HCT116 (cell line): Measurements from ENCODE around the gene CYP4F11. TPM values are rescaled to one million over a fixed set of nuclear protein-coding genes. Genes with fewer than 3 reads are reported as not detected.

Experiments
- ATAC-seq: fragments of 200-7000 bp; cut with Tn5 transposase; 2 replicates; pipeline ENCODE4 v1.9.1; 2020; ENCODE audit warnings: mild to moderate bottlenecking, moderate library complexity
- BruUV-seq: library from RNA; stranded (reverse); fragments of 400-500 nt; replicated peaks from 2 replicates; lab custom pipeline; 2021; lab: Mats Ljungman, UMichigan
- CTCF ChIA-PET: fragments of 300-600 bp; sonication (Branson Sonifier 250); formaldehyde crosslinking; loops from one replicate; lab custom pipeline; 2021; ENCODE audit warnings: antibody characterized with exemption; lab: Charles Lee
- POLR2A ChIA-PET: fragments of 300-600, 350-600 bp; sonication (Branson Sonifier 250); formaldehyde crosslinking; loops from one replicate; lab custom pipeline; 2021; ENCODE audit warnings: antibody characterized with exemption; lab: Charles Lee
- RAD21 ChIA-PET, 2 experiments: fragments of 300-600 bp; sonication (Branson Sonifier 250); formaldehyde crosslinking; loops; one replicate each; lab custom pipeline; 2023; ENCODE audit warnings: low total read pairs in 2 of 2; ENCODE audit not compliant: uncharacterized antibody in 2 of 2, unreplicated experiment in 2 of 2, low non-redundant PET in 1 of 2; lab: Charles Lee
- DNase-seq: peaks from one replicate; pipeline ENCODE4 v3.0.0-alpha.2; 2010; ENCODE audit warnings: low read depth, low spot score
- H2AFZ ChIP-seq: fragments of 200-600 bp; shearing (Covaris generic), sonication (generic); 2 replicates; pipeline ENCODE4 v1.6.1; 2017; ENCODE audit warnings: low read depth, mixed run types, mixed read lengths, antibody characterized with exemption, low read length; ENCODE audit not compliant: poor library complexity, severe bottlenecking
- H3K27ac ChIP-seq: 2 replicates; pipeline ENCODE4 v1.5.1; 2012; ENCODE audit warnings: low read depth, low read length
- H3K27me3 ChIP-seq: fragments of 200-600 bp; sonication (generic); 2 replicates; pipeline ENCODE4 v1.6.1; 2016; ENCODE audit warnings: mixed run types, low read length, mixed read lengths; ENCODE audit not compliant: insufficient read depth
- H3K36me3 ChIP-seq, 2 experiments: fragments of 200-500 bp in 1 of 2; fragments of 200-600 bp in 1 of 2; sonication (Bioruptor generic) in 1 of 2; sonication (generic) in 1 of 2; 2 replicates each; pipeline versions ENCODE4 v1.5.1 to v1.6.1; 2014 to 2016; ENCODE audit warnings: low read length in 2 of 2, inconsistent platforms in 1 of 2, mixed read lengths in 1 of 2, mixed run types in 1 of 2; ENCODE audit not compliant: insufficient read depth in 2 of 2, control insufficient read depth in 1 of 2
- H3K4me1 ChIP-seq, 2 experiments: fragments of 200-600 bp in 1 of 2; sonication (generic) in 1 of 2; 2 replicates each; pipeline versions ENCODE4 v1.5.1 to v1.6.1; 2012 to 2017; ENCODE audit warnings: low read length in 2 of 2, inconsistent platforms in 1 of 2, mild to moderate bottlenecking in 1 of 2, mixed read lengths in 1 of 2, mixed run types in 1 of 2, moderate library complexity in 1 of 2; ENCODE audit not compliant: insufficient read depth in 2 of 2, control insufficient read depth in 1 of 2
- H3K4me2 ChIP-seq: fragments of 200-600 bp; sonication (generic); 2 replicates; pipeline ENCODE4 v1.6.1; 2017; ENCODE audit warnings: mixed run types, low read length, mixed read lengths
- H3K4me3 ChIP-seq, 2 experiments: fragments of 200-600 bp in 1 of 2; sonication (generic) in 1 of 2; replicated peaks in 1 of 2; 2 replicates each; pipeline ENCODE4 v1.5.1; 2011 to 2016; ENCODE audit warnings: low read length in 2 of 2, control low read depth in 1 of 2, low read depth in 1 of 2, mild to moderate bottlenecking in 1 of 2, mixed read lengths in 1 of 2, mixed run types in 1 of 2
- H3K79me2 ChIP-seq: fragments of 200-600 bp; sonication (generic); 2 replicates; pipeline ENCODE4 v1.6.1; 2017; ENCODE audit warnings: mild to moderate bottlenecking, mixed run types, low read length, moderate library complexity, mixed read lengths; ENCODE audit not compliant: insufficient read depth
- H3K9ac ChIP-seq: fragments of 200-600 bp; sonication (generic); 2 replicates; pipeline ENCODE4 v1.6.1; 2016; ENCODE audit warnings: low read length, mixed read lengths
- H3K9me2 ChIP-seq: fragments of 200-600 bp; sonication (generic), shearing (Covaris generic); 2 replicates; pipeline ENCODE4 v1.6.1; 2017; ENCODE audit warnings: mixed run types, mild to moderate bottlenecking, moderate library complexity; ENCODE audit not compliant: insufficient read depth
- H3K9me3 ChIP-seq, 2 experiments: fragments of 200-500 bp in 1 of 2; fragments of 200-600 bp in 1 of 2; sonication (Bioruptor generic) in 1 of 2; sonication (generic) in 1 of 2; 2 replicates each; pipeline ENCODE4 v1.6.1; 2014 to 2017; ENCODE audit warnings: low read length in 2 of 2, mixed read lengths in 2 of 2, inconsistent platforms in 1 of 2, low read depth in 1 of 2, mild to moderate bottlenecking in 1 of 2, mixed run types in 1 of 2, moderate library complexity in 1 of 2; ENCODE audit not compliant: control insufficient read depth in 1 of 2, insufficient read depth in 1 of 2
- H4K20me1 ChIP-seq: fragments of 200-600 bp; sonication (generic), shearing (Covaris generic); 2 replicates; pipeline ENCODE4 v1.6.1; 2017; ENCODE audit warnings: mixed run types, mild to moderate bottlenecking, moderate library complexity; ENCODE audit not compliant: insufficient read depth
- CEBPB ChIP-seq: IDR thresholded peaks from 2 replicates; pipeline ENCODE4 v1.6.1; 2012; ENCODE audit warnings: low read depth
- EGR1 ChIP-seq: IDR thresholded peaks from 2 replicates; pipeline ENCODE4 v1.6.1; 2012; ENCODE audit warnings: low read depth
- ELF1 ChIP-seq: IDR thresholded peaks from 2 replicates; pipeline ENCODE4 v1.6.1; 2012; ENCODE audit warnings: low read depth, borderline replicate concordance
- JUND ChIP-seq: IDR thresholded peaks from 2 replicates; pipeline ENCODE4 v1.6.1; 2012
- MAX ChIP-seq: IDR thresholded peaks from 2 replicates; pipeline ENCODE4 v1.6.1; 2012
- POLR2A ChIP-seq: IDR thresholded peaks from 2 replicates; pipeline ENCODE4 v1.7.0; 2011; ENCODE audit warnings: borderline replicate concordance; ENCODE audit not compliant: insufficient read depth, insufficient read length; ENCODE audit errors: extremely low read depth
- POLR2AphosphoS5 ChIP-seq: IDR thresholded peaks from 2 replicates; pipeline ENCODE4 v1.6.1; 2011; ENCODE audit warnings: mild to moderate bottlenecking, low read depth, low read length, moderate library complexity
- RAD21 ChIP-seq: IDR thresholded peaks from 2 replicates; pipeline ENCODE4 v1.6.1; 2012; ENCODE audit warnings: low read depth, mild to moderate bottlenecking
- SIN3A ChIP-seq: IDR thresholded peaks from 2 replicates; pipeline ENCODE4 v1.6.1; 2012; ENCODE audit warnings: low read depth
- SP1 ChIP-seq: IDR thresholded peaks from 2 replicates; pipeline ENCODE4 v1.6.1; 2012; ENCODE audit warnings: low read depth
- TCF7L2 ChIP-seq: IDR thresholded peaks from 2 replicates; pipeline ENCODE4 v1.7.0; 2011; ENCODE audit warnings: borderline replicate concordance, inconsistent platforms; ENCODE audit not compliant: insufficient read depth, insufficient read length; ENCODE audit errors: extremely low read depth
- YY1 ChIP-seq: IDR thresholded peaks from 2 replicates; pipeline ENCODE4 v1.6.1; 2011; ENCODE audit warnings: low read length, low read depth, moderate library complexity, mild to moderate bottlenecking; ENCODE audit not compliant: insufficient replicate concordance; ENCODE audit errors: extremely low read depth
- ZFX ChIP-seq: fragments of 450-650 bp; IDR thresholded peaks from 2 replicates; pipeline ENCODE4 v1.6.1; 2017
- intact Hi-C: fragments of 100-400 bp; cut with micrococcal nuclease; formaldehyde crosslinking; loops from 2 replicates; pipeline ENCODE4 v1.10.0; 2022
- total RNA-seq: library from RNA; stranded (reverse); gene quantifications from one replicate; pipeline ENCODE4 v1.2.1, GENCODE V29; 2021; ENCODE audit not compliant: unreplicated experiment
- TF ChIP-seq, protein P1 (sequence below): IDR thresholded peaks from 2 replicates; pipeline ENCODE4 v1.6.1; 2011; ENCODE audit warnings: mild to moderate bottlenecking, low read length, moderate library complexity; ENCODE audit not compliant: insufficient replicate concordance; ENCODE audit errors: extremely low read depth
- TF ChIP-seq, protein P2 (sequence below): IDR thresholded peaks from 2 replicates; pipeline ENCODE4 v1.6.1; 2012; ENCODE audit warnings: low read depth
- TF ChIP-seq, protein P3 (sequence below), 3 experiments: fragments of 200-600 bp in 1 of 3; sonication (generic) in 1 of 3; IDR thresholded peaks in 2 of 3; conservative IDR thresholded peaks in 1 of 3; 2 replicates each; pipeline ENCODE4 v1.5.1; 2012 to 2017; ENCODE audit warnings: low read depth in 2 of 3, low read length in 2 of 3, antibody characterized with exemption in 1 of 3, borderline replicate concordance in 1 of 3, control low read depth in 1 of 3, mild to moderate bottlenecking in 1 of 3, mixed read lengths in 1 of 3, mixed run types in 1 of 3, moderate library complexity in 1 of 3; ENCODE audit not compliant: insufficient read depth in 1 of 3

Gene CYP4F11
- total RNA-seq, 1 experiment from 2014 or later = 17.9 TPM

DNA sequence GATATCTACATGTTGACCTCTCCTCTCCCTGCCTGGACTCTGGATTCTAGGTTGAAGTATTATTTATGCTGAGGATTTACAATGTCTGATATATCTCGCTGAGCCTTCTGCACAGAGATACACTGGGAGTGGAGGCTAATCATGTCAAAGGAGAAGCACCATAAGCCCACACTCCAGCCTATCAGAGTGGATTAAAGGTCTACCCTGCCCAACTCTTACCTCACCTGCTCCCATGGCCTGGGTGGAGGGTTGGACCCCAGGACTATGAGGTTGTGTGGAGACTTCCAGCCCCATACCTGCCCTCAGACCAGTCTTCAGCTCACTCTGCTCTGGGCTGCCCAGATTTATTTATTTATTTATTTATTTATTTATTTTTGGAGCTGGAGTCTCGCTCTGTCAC is 29.9 kb upstream of the CYP4F11 start:
- H3K79me2 ChIP-seq = no peaks in the 10 kb centered on the region
- no peak overlapping the region for H3K4me3 ChIP-seq
- H3K27me3 ChIP-seq = no peaks in the 10 kb centered on the region
- no peaks in the 10 kb centered on the region for H3K9me3 ChIP-seq
- TF ChIP-seq, protein P1, sequence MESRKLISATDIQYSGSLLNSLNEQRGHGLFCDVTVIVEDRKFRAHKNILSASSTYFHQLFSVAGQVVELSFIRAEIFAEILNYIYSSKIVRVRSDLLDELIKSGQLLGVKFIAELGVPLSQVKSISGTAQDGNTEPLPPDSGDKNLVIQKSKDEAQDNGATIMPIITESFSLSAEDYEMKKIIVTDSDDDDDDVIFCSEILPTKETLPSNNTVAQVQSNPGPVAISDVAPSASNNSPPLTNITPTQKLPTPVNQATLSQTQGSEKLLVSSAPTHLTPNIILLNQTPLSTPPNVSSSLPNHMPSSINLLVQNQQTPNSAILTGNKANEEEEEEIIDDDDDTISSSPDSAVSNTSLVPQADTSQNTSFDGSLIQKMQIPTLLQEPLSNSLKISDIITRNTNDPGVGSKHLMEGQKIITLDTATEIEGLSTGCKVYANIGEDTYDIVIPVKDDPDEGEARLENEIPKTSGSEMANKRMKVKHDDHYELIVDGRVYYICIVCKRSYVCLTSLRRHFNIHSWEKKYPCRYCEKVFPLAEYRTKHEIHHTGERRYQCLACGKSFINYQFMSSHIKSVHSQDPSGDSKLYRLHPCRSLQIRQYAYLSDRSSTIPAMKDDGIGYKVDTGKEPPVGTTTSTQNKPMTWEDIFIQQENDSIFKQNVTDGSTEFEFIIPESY = no peak
- TF ChIP-seq ZFX = no peak
- TF ChIP-seq, protein P2, sequence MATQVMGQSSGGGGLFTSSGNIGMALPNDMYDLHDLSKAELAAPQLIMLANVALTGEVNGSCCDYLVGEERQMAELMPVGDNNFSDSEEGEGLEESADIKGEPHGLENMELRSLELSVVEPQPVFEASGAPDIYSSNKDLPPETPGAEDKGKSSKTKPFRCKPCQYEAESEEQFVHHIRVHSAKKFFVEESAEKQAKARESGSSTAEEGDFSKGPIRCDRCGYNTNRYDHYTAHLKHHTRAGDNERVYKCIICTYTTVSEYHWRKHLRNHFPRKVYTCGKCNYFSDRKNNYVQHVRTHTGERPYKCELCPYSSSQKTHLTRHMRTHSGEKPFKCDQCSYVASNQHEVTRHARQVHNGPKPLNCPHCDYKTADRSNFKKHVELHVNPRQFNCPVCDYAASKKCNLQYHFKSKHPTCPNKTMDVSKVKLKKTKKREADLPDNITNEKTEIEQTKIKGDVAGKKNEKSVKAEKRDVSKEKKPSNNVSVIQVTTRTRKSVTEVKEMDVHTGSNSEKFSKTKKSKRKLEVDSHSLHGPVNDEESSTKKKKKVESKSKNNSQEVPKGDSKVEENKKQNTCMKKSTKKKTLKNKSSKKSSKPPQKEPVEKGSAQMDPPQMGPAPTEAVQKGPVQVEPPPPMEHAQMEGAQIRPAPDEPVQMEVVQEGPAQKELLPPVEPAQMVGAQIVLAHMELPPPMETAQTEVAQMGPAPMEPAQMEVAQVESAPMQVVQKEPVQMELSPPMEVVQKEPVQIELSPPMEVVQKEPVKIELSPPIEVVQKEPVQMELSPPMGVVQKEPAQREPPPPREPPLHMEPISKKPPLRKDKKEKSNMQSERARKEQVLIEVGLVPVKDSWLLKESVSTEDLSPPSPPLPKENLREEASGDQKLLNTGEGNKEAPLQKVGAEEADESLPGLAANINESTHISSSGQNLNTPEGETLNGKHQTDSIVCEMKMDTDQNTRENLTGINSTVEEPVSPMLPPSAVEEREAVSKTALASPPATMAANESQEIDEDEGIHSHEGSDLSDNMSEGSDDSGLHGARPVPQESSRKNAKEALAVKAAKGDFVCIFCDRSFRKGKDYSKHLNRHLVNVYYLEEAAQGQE = no peak
- no peak for TF ChIP-seq YY1
- no peak for TF ChIP-seq CEBPB
- TF ChIP-seq, protein P3, sequence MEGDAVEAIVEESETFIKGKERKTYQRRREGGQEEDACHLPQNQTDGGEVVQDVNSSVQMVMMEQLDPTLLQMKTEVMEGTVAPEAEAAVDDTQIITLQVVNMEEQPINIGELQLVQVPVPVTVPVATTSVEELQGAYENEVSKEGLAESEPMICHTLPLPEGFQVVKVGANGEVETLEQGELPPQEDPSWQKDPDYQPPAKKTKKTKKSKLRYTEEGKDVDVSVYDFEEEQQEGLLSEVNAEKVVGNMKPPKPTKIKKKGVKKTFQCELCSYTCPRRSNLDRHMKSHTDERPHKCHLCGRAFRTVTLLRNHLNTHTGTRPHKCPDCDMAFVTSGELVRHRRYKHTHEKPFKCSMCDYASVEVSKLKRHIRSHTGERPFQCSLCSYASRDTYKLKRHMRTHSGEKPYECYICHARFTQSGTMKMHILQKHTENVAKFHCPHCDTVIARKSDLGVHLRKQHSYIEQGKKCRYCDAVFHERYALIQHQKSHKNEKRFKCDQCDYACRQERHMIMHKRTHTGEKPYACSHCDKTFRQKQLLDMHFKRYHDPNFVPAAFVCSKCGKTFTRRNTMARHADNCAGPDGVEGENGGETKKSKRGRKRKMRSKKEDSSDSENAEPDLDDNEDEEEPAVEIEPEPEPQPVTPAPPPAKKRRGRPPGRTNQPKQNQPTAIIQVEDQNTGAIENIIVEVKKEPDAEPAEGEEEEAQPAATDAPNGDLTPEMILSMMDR (IDR thresholded peaks at IDR 0.05 in 2 of 3, conservative IDR thresholded peaks at IDR 0.05 in 1 of 3; ENCODE audit: borderline replicate concordance in 1 of 3, insufficient read depth in 1 of 3, low read depth in 2 of 3, low read length in 2 of 3) = no peak
- TF ChIP-seq SIN3A = no peak
- no peak for TF ChIP-seq SP1
- TF ChIP-seq EGR1 = no peak
- TF ChIP-seq POLR2A = no peak
- no peak for TF ChIP-seq MAX
- TF ChIP-seq RAD21 = no peak
- no peak for TF ChIP-seq POLR2AphosphoS5
- no peak for TF ChIP-seq JUND
- TF ChIP-seq TCF7L2 = no peak
- no peak for TF ChIP-seq ELF1
- no peak overlapping the region for H3K4me2 ChIP-seq
- BruUV-seq = no TSS peak
- ATAC-seq (no peak), DNase-seq (no peak)
- no peaks in the 10 kb centered on the region for H3K36me3 ChIP-seq
- no peak overlapping the region for H3K9ac ChIP-seq
- ChIA-PET POLR2A (no interaction called here), CTCF (no interaction called here), RAD21 (no interaction called here)
- H3K4me1 ChIP-seq = no peaks in the 10 kb centered on the region
- no peak overlapping the region for H3K27ac ChIP-seq
- H2AFZ ChIP-seq = no peak overlapping the region
- intact Hi-C loops = no loop called here
- H4K20me1 ChIP-seq = no peaks in the 10 kb centered on the region
- H3K9me2 ChIP-seq = no peaks in the 10 kb centered on the region
